Right lobe of liver (tissue), 6 donors: Measurements from ENCODE around the gene PRR18. TPM values are rescaled to one million over a fixed set of nuclear protein-coding genes. Genes with fewer than 3 reads are reported as not detected.

ENCODE experiments used
- ATAC-seq, 4 donors: fragments of 200-7000 bp; cut with Tn5 transposase; one replicate each; pipeline ENCODE4 v1.9.1; 2020; ENCODE audit warnings: mild to moderate bottlenecking in 4 of 4, moderate library complexity in 4 of 4
- DNase-seq, 3 donors: peaks; one replicate each; pipeline ENCODE4 v3.0.0-alpha.2; 2020
- H3K27ac ChIP-seq, 3 donors: fragments of 200-600 bp; one replicate each; pipeline ENCODE4 v1.8.0; 2022
- H3K27me3 ChIP-seq, 2 donors: fragments of 200-600 bp; one replicate each; pipeline ENCODE4 v1.8.0; 2022
- H3K36me3 ChIP-seq, 4 donors: fragments of 200-600 bp; sonication (generic) in 1 of 4; one replicate each; pipeline versions ENCODE4 v1.5.1 to v1.8.0; 2017 to 2022; ENCODE audit warnings: control low read depth in 1 of 4
- H3K4me1 ChIP-seq, 4 donors: fragments of 200-600 bp; sonication (generic) in 1 of 4; one replicate each; pipeline versions ENCODE4 v1.5.1 to v1.8.0; 2017 to 2022; ENCODE audit warnings: control low read depth in 1 of 4
- H3K4me3 ChIP-seq, 3 donors: fragments of 200-600 bp; one replicate each; pipeline ENCODE4 v1.8.0; 2022
- H3K9me3 ChIP-seq, 4 donors: fragments of 200-600 bp; sonication (generic) in 1 of 4; one replicate each; pipeline versions ENCODE4 v1.5.1 to v1.8.0; 2017 to 2022; ENCODE audit warnings: control low read depth in 1 of 4
- CTCF ChIP-seq, 4 donors: fragments of 200-600 bp in 3 of 4; fragments of 450-650 bp in 1 of 4; IDR thresholded peaks; one replicate each; pipeline versions ENCODE4 v1.5.1 to v1.8.0; 2016 to 2022; ENCODE audit warnings: antibody characterized with exemption in 4 of 4, mild to moderate bottlenecking in 2 of 4
- POLR2A ChIP-seq: fragments of 450-650 bp; IDR thresholded peaks from one replicate; pipeline ENCODE4 v1.6.1; 2017; ENCODE audit warnings: antibody characterized with exemption, mild to moderate bottlenecking
- WGBS: methylation state at CpG from one replicate; pipeline ENCODE4 v1.1.6; 2018; ENCODE audit warnings: low coverage, low lambda C conversion rate; ENCODE audit not compliant: insufficient coverage; ENCODE audit errors: missing lambda C conversion rate; 5-methylcytosine and 5-hydroxymethylcytosine counted together
- intact Hi-C, 2 donors: fragments of 100-400 bp; cut with DNase I; formaldehyde crosslinking; loops; one replicate each; pipeline versions ENCODE4 v1.11.2 to v1.14.1; 2022
- total RNA-seq, 6 experiments: library from RNA; depleted of rRNA in 2 of 6; stranded (reverse); fragments of >200 nt in 2 of 6; fragmentation: NEBNext Ultra II Directional in 3 of 6; extraction: Animal tissue kit (Norgen Biotek cat#: 25700) in 3 of 6; gene quantifications; one replicate each; pipeline versions ENCODE4 v1.1.0 to v1.2.4, GENCODE V29; 2016 to 2023
- donor health status: DM: no; HTN: yes; CAD: no.
- donor health status: DM: no; HTN: no; CAD: no.
- donor health status: DM: no; HTN: no; CAD: no.
- donor health status: DM: no; HTN: yes; CAD: no.
- donor health status: DM: no; HTN: yes; CAD: no.

The PRR18 gene
- total RNA-seq, 6 experiments from 2014 or later = 0.39 to 3.6 (median 1.6) TPM

GRCh38 chr6:166353507-166353906 lies 45.3 kb upstream of the PRR18 start:
- intact Hi-C loops = no loop called here
- Histone ChIP-seq H3K4me3 (no peak overlapping the region), H3K27me3 (no peaks in the 10 kb centered on the region), H3K9me3 (no peaks in the 10 kb centered on the region), H3K36me3 (no peaks in the 10 kb centered on the region), H3K27ac (no peak overlapping the region), H3K4me1 (peaks cover 0 to 13% (median 6%) of the 10 kb centered on the region in 4 donors)
- DNase-seq (no peak), ATAC-seq (no peak)
- WGBS = 80% methylated on average over 1 of the region's 1 CpG
- TF ChIP-seq POLR2A = no peak
- TF ChIP-seq CTCF (IDR thresholded peaks at IDR 0.05) = no peak

GRCh38 chr6:166352923-166353322 lies 44.7 kb upstream of the PRR18 start:
- Histone ChIP-seq H3K4me3 (no peak overlapping the region), H3K36me3 (no peaks in the 10 kb centered on the region), H3K27me3 (no peaks in the 10 kb centered on the region), H3K9me3 (no peaks in the 10 kb centered on the region), H3K27ac (no peak overlapping the region), H3K4me1 (peaks cover 0 to 16% (median 6%) of the 10 kb centered on the region in 4 donors)
- intact Hi-C loops = no loop called here
- TF ChIP-seq POLR2A (no peak), CTCF (IDR thresholded peaks at IDR 0.05) (no peak)
- no peak for ATAC-seq
- DNase-seq = no peak

GRCh38 chr6:166351715-166352285 lies 43.6 kb upstream of the PRR18 start:
- H3K9me3 ChIP-seq = no peaks in the 10 kb centered on the region
- H3K4me1 ChIP-seq = peaks cover 0 to 17% (median 6%) of the 10 kb centered on the region in 4 donors
- H3K4me3 ChIP-seq = peak overlapping the region in 1 of 3 donors; percentile 4
- intact Hi-C loops = no loop called here
- peak; percentile 52 to 67 (median 59) for DNase-seq
- H3K36me3 ChIP-seq = no peaks in the 10 kb centered on the region
- H3K27ac ChIP-seq = peak overlapping the region; percentile 8 to 44 (median 32)
- WGBS = 1% methylated on average over 4 of the region's 4 CpGs
- TF ChIP-seq POLR2A (peak; percentile 34), CTCF (IDR thresholded peaks at IDR 0.05) (no peak)
- peak; percentile 81 to 92 (median 85) for ATAC-seq
- H3K27me3 ChIP-seq = no peaks in the 10 kb centered on the region

- Histone ChIP-seq H3K36me3 (no peaks in the 10 kb centered on the region), H3K4me3 (no peak overlapping the region), H3K27ac (peak overlapping the region; percentile 0 to 72 (median 59)), H3K27me3 (no peaks in the 10 kb centered on the region), H3K4me1 (peaks cover 0 to 17% (median 6%) of the 10 kb centered on the region in 4 donors), H3K9me3 (no peaks in the 10 kb centered on the region)
- peak; percentile 69 to 85 (median 72) for ATAC-seq
- 39% methylated on average over 5 of the region's 6 CpGs for WGBS
- no peak for TF ChIP-seq CTCF (IDR thresholded peaks at IDR 0.05)
- TF ChIP-seq POLR2A = no peak
- DNase-seq = peak in 1 of 3 donors; percentile 60
- intact Hi-C loops = no loop called here
Observed at GRCh38 chr6:166348305-166348949, 40.2 kb upstream of the PRR18 start.
